IPS-18c (cell line): ENCODE results near the gene CDH4.
"Not testable (repeated sequence)": the region's sequence is repeated elsewhere in the genome, so short reads cannot be mapped to it uniquely, and the experiment has no call there.

Experiments
- H3K4me3 ChIP-seq: 2 replicates; pipeline ENCODE4 v1.7.0; 2013; ENCODE audit warnings: low read depth, mild to moderate bottlenecking, low read length, moderate library complexity; ENCODE audit not compliant: insufficient read depth
- H3K9me3 ChIP-seq: one replicate; pipeline ENCODE4 v1.6.1; 2013; ENCODE audit warnings: mild to moderate bottlenecking, low read length, moderate library complexity; ENCODE audit not compliant: control insufficient read depth, insufficient read depth

Gene CDH4

GRCh38 chr20:61455508-61456215 is 203.6 kb downstream of the CDH4 start:
- H3K9me3 ChIP-seq: no peaks in the 10 kb centered on the region

GRCh38 chr20:61457725-61458124 is 205.7 kb downstream of the CDH4 start:
- H3K9me3 ChIP-seq: no peaks in the 10 kb centered on the region
- no peak overlapping the region for H3K4me3 ChIP-seq

More at GRCh38 chr20:61455508-61456215, 203.6 kb downstream of the CDH4 start:
- H3K4me3 ChIP-seq: no peak overlapping the region

- Histone ChIP-seq H3K9me3 (no peaks in the 10 kb centered on the region), H3K4me3 (no peak overlapping the region)
Observed at GRCh38 chr20:61458146-61458746, 206.2 kb downstream of the CDH4 start.

- H3K4me3 ChIP-seq: no peak overlapping the region
- H3K9me3 ChIP-seq: peaks cover 3% of the 10 kb centered on the region
Observed at GRCh38 chr20:61459266-61459665, 207.2 kb downstream of the CDH4 start.

GRCh38 chr20:61459705-61460104 is 207.6 kb downstream of the CDH4 start:
- H3K4me3 ChIP-seq: no peak overlapping the region

GRCh38 chr20:61460261-61461052 is 208.4 kb downstream of the CDH4 start:
- peaks cover 3% of the 10 kb centered on the region for H3K9me3 ChIP-seq

More at GRCh38 chr20:61459705-61460104, 207.6 kb downstream of the CDH4 start:
- H3K9me3 ChIP-seq: peaks cover 3% of the 10 kb centered on the region

GRCh38 chr20:61461461-61461860 is 209.4 kb downstream of the CDH4 start:
- Histone ChIP-seq H3K4me3 (no peak overlapping the region), H3K9me3 (peaks cover 3% of the 10 kb centered on the region)

More at GRCh38 chr20:61460261-61461052, 208.4 kb downstream of the CDH4 start:
- no peak overlapping the region for H3K4me3 ChIP-seq

- no peak overlapping the region for H3K4me3 ChIP-seq
- peaks cover 10% of the 10 kb centered on the region for H3K9me3 ChIP-seq
Observed at GRCh38 chr20:61464307-61465303, 212.5 kb downstream of the CDH4 start.

GRCh38 chr20:61475729-61476128 is 223.7 kb downstream of the CDH4 start:
- H3K9me3 ChIP-seq: no peaks in the 10 kb centered on the region
- H3K4me3 ChIP-seq: no peak overlapping the region

- Histone ChIP-seq H3K4me3 (no peak overlapping the region), H3K9me3 (no peaks in the 10 kb centered on the region)
Observed at GRCh38 chr20:61476956-61477355, 224.9 kb downstream of the CDH4 start.

GRCh38 chr20:61477451-61477861 is 225.4 kb downstream of the CDH4 start:
- Histone ChIP-seq H3K4me3 (no peak overlapping the region), H3K9me3 (no peaks in the 10 kb centered on the region)

GRCh38 chr20:61478094-61478493 is 226.0 kb downstream of the CDH4 start:
- no peak overlapping the region for H3K4me3 ChIP-seq
- no peaks in the 10 kb centered on the region for H3K9me3 ChIP-seq

- Histone ChIP-seq H3K9me3 (no peaks in the 10 kb centered on the region), H3K4me3 (no peak overlapping the region)
Observed at GRCh38 chr20:61478611-61479305, 226.7 kb downstream of the CDH4 start.

GRCh38 chr20:61479433-61479832 is 227.4 kb downstream of the CDH4 start:
- not testable (repeated sequence) for H3K9me3 ChIP-seq, H3K4me3 ChIP-seq

GRCh38 chr20:61480158-61480825 is 228.2 kb downstream of the CDH4 start:
- H3K4me3 ChIP-seq: no peak overlapping the region
- no peaks in the 10 kb centered on the region for H3K9me3 ChIP-seq
